Right lobe of liver (tissue), 4 donors: ENCODE data around the gene TOMM6.

Source experiments
- POLR2A ChIP-seq: fragments of 450-650 bp; IDR thresholded peaks from one replicate; pipeline ENCODE4 v1.6.1; 2017; ENCODE audit warnings: antibody characterized with exemption, mild to moderate bottlenecking
- TF ChIP-seq, protein P1 (sequence below), 4 donors: fragments of 200-600 bp in 3 of 4; fragments of 450-650 bp in 1 of 4; IDR thresholded peaks; one replicate each; pipeline versions ENCODE4 v1.5.1 to v1.8.0; 2016 to 2022; ENCODE audit warnings: antibody characterized with exemption in 4 of 4, mild to moderate bottlenecking in 2 of 4
- donor health status: DM: no; HTN: no; CAD: no.
- donor health status: DM: no; HTN: no; CAD: no.
- donor health status: DM: no; HTN: yes; CAD: no.

DNA sequence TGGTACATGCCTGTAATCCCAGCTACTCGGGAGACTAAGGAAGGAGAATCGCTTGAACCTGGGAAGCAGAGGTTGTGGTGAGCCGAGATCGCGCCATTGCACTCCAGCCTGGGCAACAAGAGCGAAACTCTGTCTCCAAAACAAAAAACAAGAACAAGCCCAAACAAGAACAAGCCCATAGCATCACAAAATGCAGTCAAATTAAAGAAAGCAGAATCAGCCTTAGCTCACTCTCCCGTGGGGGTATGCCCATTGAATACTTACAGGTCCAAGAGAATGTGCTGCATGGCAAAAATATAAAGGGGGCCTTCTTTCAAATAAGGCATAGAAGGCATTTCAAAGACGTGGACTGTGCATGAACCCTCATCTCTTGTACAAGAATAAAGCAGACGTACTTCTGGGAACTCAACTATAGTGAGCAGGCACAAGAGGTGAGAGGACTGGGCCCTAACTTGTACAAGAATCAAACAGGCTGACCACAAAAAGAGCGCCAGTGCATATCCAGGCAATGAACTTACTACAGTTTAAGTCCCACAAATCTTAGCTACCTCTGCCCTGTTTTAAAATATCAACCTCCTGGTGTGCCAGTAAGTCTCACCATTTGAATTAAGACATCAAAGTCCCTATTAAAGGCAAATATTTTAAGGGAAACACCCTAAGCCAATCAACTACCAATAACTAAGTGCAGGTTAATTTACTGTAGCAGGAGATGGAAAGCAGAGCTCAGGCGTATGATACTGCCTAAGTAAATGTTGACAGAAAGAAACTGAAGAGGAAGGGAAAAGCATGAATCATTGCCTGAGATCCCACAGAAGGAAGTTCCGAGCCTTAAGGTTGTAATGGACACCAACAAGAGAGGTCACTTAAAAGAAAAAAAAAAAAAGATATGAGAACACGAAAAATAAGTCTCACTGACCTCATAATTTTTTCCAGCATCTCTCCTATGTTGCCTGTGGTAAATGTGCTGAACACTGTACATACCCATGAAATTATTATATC lies 37.4 kb downstream of the TOMM6 start:
- TF ChIP-seq POLR2A: no peak
- TF ChIP-seq, protein P1, sequence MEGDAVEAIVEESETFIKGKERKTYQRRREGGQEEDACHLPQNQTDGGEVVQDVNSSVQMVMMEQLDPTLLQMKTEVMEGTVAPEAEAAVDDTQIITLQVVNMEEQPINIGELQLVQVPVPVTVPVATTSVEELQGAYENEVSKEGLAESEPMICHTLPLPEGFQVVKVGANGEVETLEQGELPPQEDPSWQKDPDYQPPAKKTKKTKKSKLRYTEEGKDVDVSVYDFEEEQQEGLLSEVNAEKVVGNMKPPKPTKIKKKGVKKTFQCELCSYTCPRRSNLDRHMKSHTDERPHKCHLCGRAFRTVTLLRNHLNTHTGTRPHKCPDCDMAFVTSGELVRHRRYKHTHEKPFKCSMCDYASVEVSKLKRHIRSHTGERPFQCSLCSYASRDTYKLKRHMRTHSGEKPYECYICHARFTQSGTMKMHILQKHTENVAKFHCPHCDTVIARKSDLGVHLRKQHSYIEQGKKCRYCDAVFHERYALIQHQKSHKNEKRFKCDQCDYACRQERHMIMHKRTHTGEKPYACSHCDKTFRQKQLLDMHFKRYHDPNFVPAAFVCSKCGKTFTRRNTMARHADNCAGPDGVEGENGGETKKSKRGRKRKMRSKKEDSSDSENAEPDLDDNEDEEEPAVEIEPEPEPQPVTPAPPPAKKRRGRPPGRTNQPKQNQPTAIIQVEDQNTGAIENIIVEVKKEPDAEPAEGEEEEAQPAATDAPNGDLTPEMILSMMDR (IDR thresholded peaks at IDR 0.05): no peak
